ENCODE data around the gene ANKFN1. TPM values are rescaled to one million over a fixed set of nuclear protein-coding genes. Genes with fewer than 3 reads are reported as not detected.

ANKFN1 gene
- total RNA-seq, 1 donor from 2014 or later = not detected

DNA sequence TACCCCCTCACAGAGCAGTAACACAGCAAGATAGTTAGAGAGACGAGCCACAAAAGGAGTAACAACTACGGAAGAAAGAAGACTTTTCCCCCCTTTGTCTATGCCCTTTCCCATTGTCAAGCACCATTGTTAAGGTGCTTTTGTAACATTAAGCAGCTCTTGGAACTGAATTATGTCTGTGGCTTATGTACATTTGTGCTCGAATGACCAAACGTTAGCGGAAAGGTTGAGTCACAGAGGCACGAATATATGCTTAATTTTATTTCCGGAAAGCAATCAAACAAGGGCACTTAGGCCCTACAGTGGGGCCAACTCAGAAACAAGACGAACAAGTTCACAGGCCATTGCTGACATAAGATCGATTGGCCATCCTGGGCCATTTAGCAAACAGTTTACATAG, 109.5 kb downstream of the ANKFN1 start:
- no peak overlapping the region for H3K27ac Mint-ChIP-seq

DNA sequence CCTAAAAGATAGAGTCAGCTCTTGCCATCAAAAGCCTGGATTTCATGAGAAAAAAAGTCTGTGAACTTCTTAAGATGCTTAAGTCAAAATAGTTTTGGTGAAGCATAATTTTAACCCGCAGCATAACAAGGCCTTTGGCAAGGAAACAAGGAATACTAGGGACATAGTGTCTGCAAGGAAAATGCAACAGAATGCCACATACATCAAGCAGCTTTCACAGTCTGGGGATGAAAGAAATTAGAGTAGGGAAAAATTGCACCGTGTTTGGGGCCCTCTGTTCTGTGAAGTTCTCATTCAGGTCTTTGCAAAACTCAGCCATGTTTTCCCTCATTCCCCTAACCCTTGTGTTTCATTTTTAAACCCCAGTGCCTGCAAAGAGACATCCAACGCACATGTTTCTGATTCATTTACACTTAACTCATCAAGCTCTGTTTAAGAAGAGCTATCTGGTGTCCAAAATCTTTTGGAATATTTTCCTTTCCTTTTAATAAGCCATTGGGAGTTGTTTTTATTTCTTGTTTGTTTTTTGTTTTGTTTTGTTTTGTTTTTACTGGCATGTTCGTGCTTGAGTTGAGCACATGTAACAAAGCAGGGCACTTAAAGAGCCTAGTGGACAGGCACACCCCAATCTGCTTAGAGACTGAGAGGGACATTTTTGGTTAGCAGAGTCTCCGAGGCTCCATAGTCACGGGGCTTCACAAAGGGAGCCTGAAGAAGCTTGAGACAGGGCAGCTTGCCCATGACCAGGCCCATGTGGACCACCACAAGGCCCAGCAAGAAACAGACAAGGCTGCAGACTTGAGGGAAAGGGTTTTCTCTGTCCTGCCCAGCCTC, 116.5 kb downstream of the ANKFN1 start:
- H3F3A ChIP-seq (ENCODE audit: low read depth) = no peaks in the 10 kb centered on the region
- no peak overlapping the region for H3K4me2 ChIP-seq
- Mint-ChIP-seq H3K27me3 (ENCODE audit: insufficient read depth, low read depth) (no peaks in the 10 kb centered on the region), H3K27ac (no peak overlapping the region), H3K4me1 (no peaks in the 10 kb centered on the region), H3K36me3 (no peaks in the 10 kb centered on the region), H3K9me3 (no peaks in the 10 kb centered on the region), H3K4me3 (no peak overlapping the region)
- no peak for DNase-seq (ENCODE audit: low spot score)
- H3K36me3 ChIP-seq = no peaks in the 10 kb centered on the region
- TF ChIP-seq EZH2 (IDR thresholded peaks at IDR 0.05) = no peak
- no peak for TF ChIP-seq EZH2phosphoT487 (IDR thresholded peaks at IDR 0.05)
- TF ChIP-seq, protein P1, sequence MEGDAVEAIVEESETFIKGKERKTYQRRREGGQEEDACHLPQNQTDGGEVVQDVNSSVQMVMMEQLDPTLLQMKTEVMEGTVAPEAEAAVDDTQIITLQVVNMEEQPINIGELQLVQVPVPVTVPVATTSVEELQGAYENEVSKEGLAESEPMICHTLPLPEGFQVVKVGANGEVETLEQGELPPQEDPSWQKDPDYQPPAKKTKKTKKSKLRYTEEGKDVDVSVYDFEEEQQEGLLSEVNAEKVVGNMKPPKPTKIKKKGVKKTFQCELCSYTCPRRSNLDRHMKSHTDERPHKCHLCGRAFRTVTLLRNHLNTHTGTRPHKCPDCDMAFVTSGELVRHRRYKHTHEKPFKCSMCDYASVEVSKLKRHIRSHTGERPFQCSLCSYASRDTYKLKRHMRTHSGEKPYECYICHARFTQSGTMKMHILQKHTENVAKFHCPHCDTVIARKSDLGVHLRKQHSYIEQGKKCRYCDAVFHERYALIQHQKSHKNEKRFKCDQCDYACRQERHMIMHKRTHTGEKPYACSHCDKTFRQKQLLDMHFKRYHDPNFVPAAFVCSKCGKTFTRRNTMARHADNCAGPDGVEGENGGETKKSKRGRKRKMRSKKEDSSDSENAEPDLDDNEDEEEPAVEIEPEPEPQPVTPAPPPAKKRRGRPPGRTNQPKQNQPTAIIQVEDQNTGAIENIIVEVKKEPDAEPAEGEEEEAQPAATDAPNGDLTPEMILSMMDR (IDR thresholded peaks at IDR 0.05) = no peak
- no peaks in the 10 kb centered on the region for H3K4me1 ChIP-seq
- no peak overlapping the region for H3K4me3 ChIP-seq
- no peaks in the 10 kb centered on the region for H4K20me1 ChIP-seq (ENCODE audit: low read depth)
- no peak overlapping the region for H3K9ac ChIP-seq
- no peaks in the 10 kb centered on the region for H3K27me3 ChIP-seq
- H3K27ac ChIP-seq = no peak overlapping the region
- H3K79me2 ChIP-seq (ENCODE audit: low read depth) = no peaks in the 10 kb centered on the region
- H2AFZ ChIP-seq (replicated peaks) = no peak overlapping the region
- H3K9me3 ChIP-seq (ENCODE audit: low read depth) = no peaks in the 10 kb centered on the region

More for the DNA sequence above, 109.5 kb downstream of the ANKFN1 start:
- no peak overlapping the region for H3K4me3 ChIP-seq
- Mint-ChIP-seq H3K36me3 (no peaks in the 10 kb centered on the region), H3K4me3 (no peak overlapping the region), H3K9me3 (no peaks in the 10 kb centered on the region), H3K27me3 (ENCODE audit: insufficient read depth, low read depth) (no peaks in the 10 kb centered on the region), H3K4me1 (peaks cover 12% of the 10 kb centered on the region)
- H3F3A ChIP-seq (ENCODE audit: low read depth) = no peaks in the 10 kb centered on the region
- H4K20me1 ChIP-seq (ENCODE audit: low read depth) = no peaks in the 10 kb centered on the region
- H3K4me2 ChIP-seq = peak overlapping the region; percentile 19
- peak; percentile 33 for DNase-seq (ENCODE audit: low spot score)
- no peak overlapping the region for H3K27ac ChIP-seq
- no peaks in the 10 kb centered on the region for H3K36me3 ChIP-seq
- H3K9ac ChIP-seq = no peak overlapping the region
- no peaks in the 10 kb centered on the region for H3K27me3 ChIP-seq
- TF ChIP-seq EZH2phosphoT487 (IDR thresholded peaks at IDR 0.05) (no peak), EZH2 (IDR thresholded peaks at IDR 0.05) (no peak)
- TF ChIP-seq, protein P1 (IDR thresholded peaks at IDR 0.05) = no peak
- no peaks in the 10 kb centered on the region for H3K9me3 ChIP-seq (ENCODE audit: low read depth)
- H3K4me1 ChIP-seq = peaks cover 15% of the 10 kb centered on the region
- H3K79me2 ChIP-seq (ENCODE audit: low read depth) = no peaks in the 10 kb centered on the region
- no peak overlapping the region for H2AFZ ChIP-seq (replicated peaks)

DNA sequence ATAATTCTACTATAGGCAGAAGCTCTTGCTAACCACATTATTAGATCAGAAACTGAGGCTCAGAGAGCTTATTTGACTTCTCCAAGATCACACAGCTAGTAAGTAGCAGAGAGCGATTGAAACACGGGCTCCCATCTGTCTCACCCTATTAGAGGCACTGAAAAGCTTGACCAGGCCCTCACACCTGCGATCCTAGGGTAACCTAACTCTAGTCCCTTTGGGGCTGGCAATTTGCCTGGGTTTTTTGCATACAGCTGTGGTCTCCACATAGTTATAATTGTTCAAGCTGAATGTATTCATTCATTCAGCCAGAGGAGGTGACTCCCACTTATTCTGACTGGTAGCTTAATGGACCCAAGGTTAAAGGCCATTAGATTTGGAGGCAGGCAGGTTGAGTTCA, 121.2 kb downstream of the ANKFN1 start:
- H3F3A ChIP-seq (ENCODE audit: low read depth) = no peaks in the 10 kb centered on the region

More for the DNA sequence above, 121.2 kb downstream of the ANKFN1 start:
- Histone ChIP-seq H3K4me3 (no peak overlapping the region), H3K36me3 (no peaks in the 10 kb centered on the region), H3K9ac (no peak overlapping the region), H3K9me3 (ENCODE audit: low read depth) (no peaks in the 10 kb centered on the region), H4K20me1 (ENCODE audit: low read depth) (no peaks in the 10 kb centered on the region), H3K27me3 (no peaks in the 10 kb centered on the region), H3K4me2 (no peak overlapping the region), H2AFZ (replicated peaks) (no peak overlapping the region), H3K79me2 (ENCODE audit: low read depth) (no peaks in the 10 kb centered on the region), H3K27ac (no peak overlapping the region), H3K4me1 (no peaks in the 10 kb centered on the region)
- no peaks in the 10 kb centered on the region for H3K27me3 Mint-ChIP-seq (ENCODE audit: insufficient read depth, low read depth)
- no peak overlapping the region for H3K27ac Mint-ChIP-seq
- no peaks in the 10 kb centered on the region for H3K36me3 Mint-ChIP-seq
- TF ChIP-seq EZH2 (IDR thresholded peaks at IDR 0.05) (no peak), EZH2phosphoT487 (IDR thresholded peaks at IDR 0.05) (no peak)
- TF ChIP-seq, protein P1 (IDR thresholded peaks at IDR 0.05) = no peak
- H3K4me3 Mint-ChIP-seq = no peak overlapping the region
- no peaks in the 10 kb centered on the region for H3K9me3 Mint-ChIP-seq
- no peaks in the 10 kb centered on the region for H3K4me1 Mint-ChIP-seq
- no peak for DNase-seq (ENCODE audit: low spot score)
